ENCODE data around the gene OGFOD3.

The OGFOD3 gene

GRCh38 chr17:82396601-82397435, 21.6 kb downstream of the OGFOD3 start:
- TF ChIP-seq CTCF (IDR thresholded peaks at IDR 0.05; ENCODE audit: borderline replicate concordance, insufficient read depth, low read depth, low read length) = no peak
- H3K4me3 ChIP-seq (ENCODE audit: low read depth, low read length) = no peak overlapping the region

GRCh38 chr17:82394278-82394677, 24.1 kb downstream of the OGFOD3 start:
- TF ChIP-seq CTCF (IDR thresholded peaks at IDR 0.05; ENCODE audit: borderline replicate concordance, insufficient read depth, low read depth, low read length) = no peak
- no peak overlapping the region for H3K4me3 ChIP-seq (ENCODE audit: low read depth, low read length)

- H3K4me3 ChIP-seq (ENCODE audit: low read depth, low read length) = no peak overlapping the region
- TF ChIP-seq CTCF (IDR thresholded peaks at IDR 0.05; ENCODE audit: borderline replicate concordance, insufficient read depth, low read depth, low read length) = no peak
Measured at GRCh38 chr17:82392941-82393340, 25.4 kb downstream of the OGFOD3 start.

GRCh38 chr17:82392209-82392920, 26.0 kb downstream of the OGFOD3 start:
- no peak for TF ChIP-seq CTCF (IDR thresholded peaks at IDR 0.05; ENCODE audit: borderline replicate concordance, insufficient read depth, low read depth, low read length)

GRCh38 chr17:82391496-82392066, 26.8 kb downstream of the OGFOD3 start:
- H3K4me3 ChIP-seq (ENCODE audit: low read depth, low read length) = no peak overlapping the region
- no peak for TF ChIP-seq CTCF (IDR thresholded peaks at IDR 0.05; ENCODE audit: borderline replicate concordance, insufficient read depth, low read depth, low read length)

More at GRCh38 chr17:82392209-82392920, 26.0 kb downstream of the OGFOD3 start:
- no peak overlapping the region for H3K4me3 ChIP-seq (ENCODE audit: low read depth, low read length)

- H3K4me3 ChIP-seq (ENCODE audit: low read depth, low read length) = no peak overlapping the region
- no peak for TF ChIP-seq CTCF (IDR thresholded peaks at IDR 0.05; ENCODE audit: borderline replicate concordance, insufficient read depth, low read depth, low read length)
Measured at GRCh38 chr17:82390860-82391435, 27.4 kb downstream of the OGFOD3 start.

Measured in GM12875 (cell line).